Neural cell (in vitro differentiated cells): ENCODE results near the gene KLHL35.

Source experiments
- CTCF ChIP-seq: fragments of 450-650 bp; IDR thresholded peaks from 2 replicates; pipeline ENCODE4 v1.5.1; 2014; ENCODE audit warnings: antibody characterized with exemption, mild to moderate bottlenecking, moderate library complexity; ENCODE audit not compliant: poor library complexity, severe bottlenecking
- EP300 ChIP-seq: fragments of 450-650 bp; conservative IDR thresholded peaks from 2 replicates; pipeline ENCODE4 v1.6.1; 2014; ENCODE audit warnings: antibody characterized with exemption, mild to moderate bottlenecking, moderate library complexity; ENCODE audit not compliant: poor library complexity, severe bottlenecking
- EZH2 ChIP-seq: fragments of 200-600, 300-800 bp; shearing (Covaris generic), sonication (generic); IDR thresholded peaks from 2 replicates; pipeline ENCODE4 v1.6.1; 2014; ENCODE audit warnings: antibody characterized with exemption, low read length, borderline replicate concordance, mild to moderate bottlenecking; ENCODE audit not compliant: insufficient read depth, poor library complexity, severe bottlenecking
- RAD21 ChIP-seq: fragments of 450-650 bp; conservative IDR thresholded peaks from 2 replicates; pipeline ENCODE4 v1.6.1; 2014; ENCODE audit warnings: antibody characterized with exemption, mild to moderate bottlenecking, moderate library complexity
- REST ChIP-seq: IDR thresholded peaks from 2 replicates; pipeline ENCODE4 v1.6.1; 2012; ENCODE audit warnings: borderline replicate concordance
- TAF1 ChIP-seq: IDR thresholded peaks from 2 replicates; pipeline ENCODE4 v1.6.1; 2012; ENCODE audit warnings: low read depth

- TF ChIP-seq EP300, result no peak
- no peak for TF ChIP-seq CTCF
- TF ChIP-seq TAF1, result no peak
- no peak for TF ChIP-seq REST
- no peak for TF ChIP-seq EZH2
- no peak for TF ChIP-seq RAD21
Observed at GRCh38 chr11:75403037-75403436, 30.0 kb downstream of the KLHL35 start.
